ENCODE data around the gene ZBTB44.
"Not testable (repeated sequence)": the region's sequence is repeated elsewhere in the genome, so short reads cannot be mapped to it uniquely, and the experiment has no call there.

ZBTB44 gene

DNA sequence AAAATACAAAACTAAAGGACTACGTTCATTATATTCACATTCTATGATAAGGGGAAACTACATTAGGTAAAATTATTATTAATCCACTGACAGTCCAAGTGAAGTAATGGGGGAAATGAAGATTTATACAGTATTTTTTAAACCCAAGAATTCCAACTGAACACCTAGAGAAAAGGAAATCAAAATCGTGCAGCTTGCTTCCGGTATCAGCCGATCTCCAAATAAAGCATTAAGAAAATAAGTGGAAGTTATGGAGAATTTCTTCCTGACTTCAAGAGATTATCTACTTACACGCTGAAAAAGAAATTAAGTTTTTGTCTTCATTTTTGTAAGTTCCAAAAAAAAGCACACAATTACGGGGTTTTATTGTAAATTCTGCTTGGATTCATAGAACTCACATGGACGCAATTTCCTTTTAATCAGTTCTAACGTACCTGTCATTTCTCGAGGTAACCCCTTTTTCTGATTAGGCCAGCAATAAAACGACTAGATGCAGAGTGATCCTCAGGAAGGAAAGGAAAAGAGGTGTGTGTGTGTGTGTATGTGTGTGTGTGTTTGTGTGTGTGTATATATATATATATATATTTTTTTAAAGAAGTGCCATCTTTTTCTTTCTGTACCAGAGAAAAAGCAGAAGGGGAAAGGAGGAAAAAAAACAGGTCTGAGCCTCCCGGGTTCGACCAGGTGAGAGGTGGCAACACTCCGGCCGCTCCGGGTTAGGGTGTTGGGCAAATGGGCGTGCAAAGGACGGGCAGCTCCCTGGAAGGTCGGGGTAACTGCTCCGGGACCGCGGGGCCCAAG lies 1.1 kb downstream of the ZBTB44 start:
- no peak for DNase-seq (ENCODE audit: low read depth in 1 of 2, low spot score in 1 of 2)

DNA sequence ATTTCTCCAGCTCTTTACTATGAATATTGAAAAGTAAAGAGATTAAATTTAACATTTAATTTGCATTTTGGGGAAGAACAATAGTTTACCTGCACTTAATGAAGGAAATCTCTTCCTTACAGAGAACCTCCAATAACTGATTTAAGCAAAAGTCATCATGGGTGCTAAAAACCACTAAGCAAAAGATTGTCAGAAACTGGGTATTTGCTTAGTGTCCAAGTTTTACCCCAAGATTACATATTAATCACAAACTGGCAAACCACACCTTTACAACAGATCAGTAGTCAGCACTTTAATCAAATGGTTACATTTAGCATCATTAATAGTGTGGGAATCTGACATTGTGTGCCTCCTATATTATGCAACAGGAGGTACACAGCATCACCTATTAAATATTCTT lies 2.7 kb downstream of the ZBTB44 start:
- no peak for DNase-seq (ENCODE audit: low read depth in 1 of 2, low spot score in 1 of 2)

DNA sequence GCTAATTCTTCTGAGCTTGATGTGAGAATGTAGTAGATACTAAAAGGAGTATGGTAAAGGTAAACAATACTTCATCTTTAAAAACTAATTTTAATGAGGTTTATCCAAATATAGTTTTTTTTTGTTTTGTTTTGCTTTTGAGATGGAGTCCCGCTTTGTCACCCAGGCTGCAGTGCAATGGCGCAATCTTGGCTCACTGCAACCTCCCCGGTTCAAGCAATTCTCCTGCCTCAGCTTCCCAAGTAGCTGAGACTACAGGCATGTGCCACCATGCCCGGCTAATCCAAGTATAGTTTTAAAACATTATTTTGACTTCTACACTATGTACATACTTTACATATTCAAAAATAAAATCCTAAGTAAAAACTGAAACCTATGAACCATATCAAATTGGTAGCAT lies 4.1 kb downstream of the ZBTB44 start:
- DNase-seq (ENCODE audit: low read depth in 1 of 2, low spot score in 1 of 2) = no peak

DNA sequence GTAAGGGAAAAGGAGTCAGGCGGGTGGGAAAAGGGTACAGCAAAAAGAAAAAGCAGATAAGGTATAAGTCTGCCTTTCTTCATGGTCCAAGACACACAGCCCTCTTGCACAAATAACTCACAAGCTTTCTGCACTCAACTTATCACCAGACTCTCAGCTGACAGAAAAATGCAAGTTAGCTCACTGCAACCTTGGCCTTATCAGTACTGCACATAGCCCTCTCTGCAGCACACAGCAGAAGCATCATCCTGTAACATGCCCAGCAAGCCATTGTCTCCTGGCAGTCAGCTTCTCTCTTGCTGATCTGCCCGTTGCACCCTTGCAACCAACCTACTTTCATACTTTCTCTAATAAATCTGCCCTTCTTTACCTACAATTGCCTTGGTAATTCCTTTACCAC lies 5.8 kb downstream of the ZBTB44 start:
- no peak for DNase-seq (ENCODE audit: low read depth in 1 of 2, low spot score in 1 of 2)

DNA sequence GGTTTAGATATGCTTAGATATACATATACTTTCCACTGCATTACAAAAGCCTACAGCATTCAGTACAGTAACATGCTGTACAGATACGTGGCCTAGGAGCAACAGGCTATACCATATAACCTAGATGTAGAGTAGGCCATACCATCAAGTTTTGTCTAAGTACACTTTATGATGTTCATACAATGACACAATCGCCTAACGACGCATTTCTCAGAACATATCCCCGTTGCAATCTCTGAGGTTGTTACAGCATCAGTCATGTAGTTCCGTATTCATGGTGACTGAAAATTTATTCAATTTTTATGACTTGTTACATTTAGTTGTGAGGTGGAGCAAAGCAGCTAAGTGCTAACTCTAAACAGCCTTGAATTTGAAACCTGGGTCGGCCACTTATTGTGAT lies 6.7 kb downstream of the ZBTB44 start:
- no peak for DNase-seq (ENCODE audit: low read depth in 1 of 2, low spot score in 1 of 2)

DNA sequence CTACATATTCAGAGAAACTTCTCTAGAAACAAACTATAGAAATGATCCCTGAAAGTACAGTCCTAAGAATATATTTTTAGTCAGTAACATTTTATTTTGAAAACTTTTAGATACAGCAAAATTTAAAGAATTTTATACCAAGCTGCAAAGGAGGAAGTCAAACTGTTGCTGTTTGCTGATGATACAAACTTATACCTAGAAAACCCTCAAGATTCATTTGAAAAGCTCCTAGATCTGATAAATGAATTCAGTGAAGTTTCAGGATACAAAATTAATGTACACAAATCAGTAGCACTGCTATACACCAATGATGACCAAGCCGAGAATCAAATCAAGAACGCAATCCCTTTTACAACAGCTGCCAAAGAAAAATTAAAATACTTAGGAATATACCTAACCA lies 10.1 kb downstream of the ZBTB44 start:
- DNase-seq (ENCODE audit: low read depth in 1 of 2, low spot score in 1 of 2) = no peak

DNA sequence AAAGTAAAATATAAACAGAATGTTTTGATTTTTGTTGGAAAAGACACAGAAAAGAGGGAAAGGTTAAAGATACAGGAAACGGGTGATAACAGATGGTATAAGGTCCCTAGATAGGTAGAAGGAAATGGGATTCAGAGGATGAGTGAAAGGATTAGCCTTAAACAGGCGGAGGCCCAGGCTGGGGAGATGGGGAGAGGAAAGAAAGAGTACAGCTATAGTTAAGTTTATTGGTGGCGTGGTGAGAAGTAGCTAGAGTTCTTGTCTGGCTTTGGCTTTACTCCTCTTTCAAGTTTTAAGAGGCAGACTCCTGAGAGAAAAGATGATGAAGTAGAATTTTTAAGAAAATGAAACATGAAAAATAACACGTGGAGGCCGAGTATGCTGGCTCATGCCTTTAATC lies 13.7 kb downstream of the ZBTB44 start:
- DNase-seq (ENCODE audit: low read depth in 1 of 2, low spot score in 1 of 2) = no peak

DNA sequence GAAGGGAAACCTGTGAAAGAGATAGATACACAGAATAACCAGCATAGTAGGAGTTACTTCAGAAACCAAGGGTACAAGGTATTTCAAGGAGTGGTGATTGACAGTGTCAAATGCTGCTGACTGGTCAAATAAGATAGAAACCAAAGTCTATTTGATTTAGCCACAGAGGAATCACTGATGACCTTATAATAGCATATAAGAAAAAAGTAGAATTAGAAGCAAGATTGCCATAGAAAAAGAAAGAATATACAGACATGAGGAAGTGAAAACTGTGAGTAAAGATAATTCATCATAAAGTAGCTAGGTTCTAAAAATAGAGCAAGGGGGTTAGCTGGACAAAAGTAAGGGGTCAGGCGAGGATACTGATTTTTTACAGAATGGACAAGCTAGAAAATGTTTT lies 14.2 kb downstream of the ZBTB44 start:
- no peak for DNase-seq (ENCODE audit: low read depth in 1 of 2, low spot score in 1 of 2)

DNA sequence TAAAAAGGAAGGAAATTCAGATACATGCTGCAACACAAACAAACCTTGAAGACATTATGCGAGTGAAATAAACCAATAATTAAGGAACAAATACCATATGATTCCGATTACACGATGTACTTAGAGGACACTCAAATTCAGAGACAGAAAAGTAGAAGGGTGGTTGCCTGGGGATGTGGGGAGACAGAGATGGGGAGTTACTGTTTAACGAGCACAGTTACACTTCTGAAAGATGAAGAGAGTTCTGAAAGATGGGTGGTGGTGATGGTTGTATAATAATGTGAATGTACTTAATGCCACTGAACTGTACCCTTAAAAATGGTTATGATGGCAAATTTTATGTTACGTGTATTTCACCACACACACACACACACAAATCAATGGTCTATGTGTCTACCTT lies 14.7 kb downstream of the ZBTB44 start:
- no peak for DNase-seq (ENCODE audit: low read depth in 1 of 2, low spot score in 1 of 2)

DNA sequence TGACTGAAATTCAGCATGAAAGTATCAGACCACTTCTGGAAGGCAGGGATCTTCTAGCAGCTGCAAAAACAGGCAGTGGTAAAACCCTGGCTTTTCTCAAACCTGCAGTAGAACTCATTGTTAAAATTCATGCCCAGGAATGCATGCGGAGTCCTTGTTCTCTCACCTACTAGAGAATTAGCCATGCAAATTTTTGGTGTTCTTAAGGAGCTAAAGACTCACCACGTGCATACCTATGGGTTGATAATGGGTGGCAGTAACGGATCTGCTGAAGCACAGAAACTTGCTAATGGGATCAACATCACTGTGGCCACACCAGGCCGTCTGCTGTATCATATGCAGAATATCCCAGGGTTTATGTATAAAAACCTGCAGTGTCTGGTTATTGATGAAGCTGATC lies 19.1 kb downstream of the ZBTB44 start:
- DNase-seq (ENCODE audit: low read depth in 1 of 2, low spot score in 1 of 2) = no peak

DNA sequence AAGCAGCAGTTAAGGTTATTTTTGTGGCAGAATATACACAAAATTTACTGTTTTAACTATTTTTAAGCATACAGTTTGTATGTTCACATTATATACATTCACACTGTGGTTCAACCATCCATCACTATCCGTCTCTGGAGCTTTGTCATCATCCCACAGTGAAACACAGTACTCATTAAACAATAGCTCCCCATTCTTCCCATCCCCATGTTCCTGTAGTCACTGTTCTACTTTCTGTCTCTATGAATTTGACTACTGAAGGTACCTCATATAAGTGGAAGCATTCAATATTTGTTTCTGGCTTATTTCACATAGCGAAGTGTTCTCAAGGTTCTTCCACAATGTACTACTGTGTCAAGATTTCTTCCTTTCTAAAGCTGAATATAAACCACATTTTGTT lies 32.6 kb downstream of the ZBTB44 start:
- DNase-seq (ENCODE audit: low read depth in 1 of 2, low spot score in 1 of 2) = no peak

DNA sequence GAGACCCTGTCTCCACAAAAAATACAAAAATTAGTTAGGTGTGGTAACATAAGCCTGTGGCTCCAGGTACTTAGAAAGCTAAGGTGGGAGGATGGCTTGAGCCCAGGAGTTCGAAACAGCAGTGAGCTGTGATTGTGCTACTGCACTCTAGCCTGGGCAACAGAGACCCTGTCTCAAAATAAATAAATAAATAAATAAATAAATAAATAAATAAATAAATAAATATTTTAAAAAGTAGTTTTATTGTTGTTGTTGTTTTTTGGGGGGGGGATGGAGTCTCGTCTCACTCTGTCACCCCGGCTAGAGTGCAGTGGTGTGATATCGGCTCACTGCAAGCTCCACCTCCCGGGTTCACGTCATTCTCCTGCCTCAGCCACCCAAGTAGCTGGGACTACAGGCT lies 33.4 kb downstream of the ZBTB44 start:
- not testable (repeated sequence) for DNase-seq (ENCODE audit: low read depth in 1 of 2, low spot score in 1 of 2)

DNA sequence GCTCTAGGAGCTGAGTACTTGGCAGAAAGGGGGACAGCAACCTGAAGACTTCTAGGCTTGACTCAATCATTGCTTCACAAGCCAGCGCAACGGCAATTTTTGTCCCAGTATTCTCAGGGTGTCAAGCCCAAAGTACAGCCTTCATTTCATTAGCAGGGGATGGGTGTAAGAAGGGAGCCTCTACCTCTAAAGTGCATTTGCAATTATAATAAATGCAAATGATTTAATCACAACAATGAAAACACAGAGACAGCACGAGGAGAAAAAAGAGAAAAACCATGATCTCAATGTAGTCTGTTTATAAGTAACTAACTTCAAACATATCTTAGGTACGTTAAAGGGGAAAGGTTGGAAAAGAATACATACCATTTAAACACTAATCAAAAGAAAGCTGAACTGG lies 34.7 kb downstream of the ZBTB44 start:
- no peak for DNase-seq (ENCODE audit: low read depth in 1 of 2, low spot score in 1 of 2)

DNA sequence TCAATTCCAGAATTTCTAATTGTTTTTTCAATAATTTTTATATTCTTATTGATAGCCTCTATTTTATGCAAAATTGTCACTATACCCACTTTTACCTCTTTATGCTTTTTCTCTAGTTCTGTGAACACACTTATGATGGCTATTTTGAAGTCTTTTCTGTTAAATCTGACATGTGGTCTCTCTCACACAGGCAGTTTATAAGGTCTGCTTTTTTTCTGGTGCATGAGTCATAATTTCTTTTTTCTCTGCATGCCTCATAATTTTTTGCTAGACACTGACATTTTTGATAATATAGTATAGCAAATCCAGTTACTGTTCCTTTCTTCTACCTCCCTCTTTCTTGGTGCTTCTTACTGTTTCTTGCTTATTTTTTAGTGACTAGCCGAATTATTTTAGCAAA lies 36.0 kb downstream of the ZBTB44 start:
- no peak for DNase-seq (ENCODE audit: low read depth in 1 of 2, low spot score in 1 of 2)

DNA sequence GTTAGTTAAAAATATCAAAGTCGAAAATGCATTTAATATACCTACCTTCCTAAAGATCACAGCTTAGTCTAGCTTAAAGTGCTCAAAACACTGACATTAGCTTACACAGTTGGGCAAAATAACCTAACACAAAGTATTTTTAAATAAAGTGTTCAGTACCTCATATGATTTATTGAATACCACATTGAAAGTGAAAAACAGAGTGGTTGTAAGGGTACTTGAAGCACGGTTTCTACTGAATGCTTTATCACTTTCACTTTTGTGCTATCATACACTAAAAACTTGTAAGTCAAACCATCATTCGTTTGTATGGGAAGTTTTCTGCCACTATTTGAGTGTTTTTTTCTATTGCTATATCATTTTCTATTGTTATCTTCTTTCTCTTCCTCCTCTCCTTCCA lies 36.6 kb downstream of the ZBTB44 start:
- DNase-seq (ENCODE audit: low read depth in 1 of 2, low spot score in 1 of 2) = no peak

DNA sequence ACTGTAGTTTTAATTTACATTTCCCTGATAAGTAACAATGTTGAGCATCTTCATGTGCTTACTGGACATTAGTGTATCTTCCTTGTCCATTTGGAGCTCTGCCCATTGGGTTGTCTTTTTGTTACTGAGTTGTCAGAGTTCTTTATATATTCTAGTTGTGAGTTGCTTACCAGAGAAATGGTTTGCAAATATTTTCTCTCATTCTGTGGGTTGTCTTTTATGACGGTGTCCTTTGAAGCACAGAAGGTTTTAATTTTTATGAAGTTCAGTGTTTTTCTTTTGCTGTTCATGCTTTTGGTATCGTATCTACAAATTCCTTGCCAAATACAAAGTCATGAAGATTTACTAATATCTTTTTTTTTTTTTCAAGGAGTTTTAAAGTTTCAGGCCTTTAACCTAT lies 42.4 kb downstream of the ZBTB44 start:
- DNase-seq (ENCODE audit: low read depth in 1 of 2, low spot score in 1 of 2) = no peak

DNA sequence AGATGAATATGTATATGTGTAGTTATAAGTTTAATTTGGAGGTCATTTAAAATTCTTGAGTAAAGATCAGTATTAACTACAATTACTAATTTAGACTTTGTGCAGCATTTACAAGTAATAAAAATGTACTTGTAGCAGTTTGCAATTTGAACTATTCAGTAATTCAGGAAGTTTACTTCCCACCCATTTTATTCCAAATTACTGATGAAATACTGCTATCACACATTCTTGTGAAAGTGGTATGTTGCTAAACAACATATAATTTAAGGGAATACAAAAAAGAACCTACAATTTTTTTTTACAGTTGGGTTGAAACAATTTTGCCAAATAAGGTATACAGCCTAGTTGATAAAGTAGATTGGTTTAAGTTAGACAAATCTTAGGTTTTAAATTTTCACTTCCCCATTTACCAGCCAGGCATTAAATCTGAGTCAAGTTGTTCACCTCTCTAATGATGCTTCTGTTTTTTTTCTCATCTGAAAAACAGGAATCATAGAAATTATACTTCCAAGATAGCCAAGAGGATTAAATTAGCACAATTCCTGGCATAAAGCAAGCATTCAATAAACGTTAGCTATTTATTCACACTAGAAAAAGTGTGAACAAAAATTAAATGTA lies 45.3 kb downstream of the ZBTB44 start:
- DNase-seq (ENCODE audit: low read depth in 1 of 2, low spot score in 1 of 2) = no peak

DNA sequence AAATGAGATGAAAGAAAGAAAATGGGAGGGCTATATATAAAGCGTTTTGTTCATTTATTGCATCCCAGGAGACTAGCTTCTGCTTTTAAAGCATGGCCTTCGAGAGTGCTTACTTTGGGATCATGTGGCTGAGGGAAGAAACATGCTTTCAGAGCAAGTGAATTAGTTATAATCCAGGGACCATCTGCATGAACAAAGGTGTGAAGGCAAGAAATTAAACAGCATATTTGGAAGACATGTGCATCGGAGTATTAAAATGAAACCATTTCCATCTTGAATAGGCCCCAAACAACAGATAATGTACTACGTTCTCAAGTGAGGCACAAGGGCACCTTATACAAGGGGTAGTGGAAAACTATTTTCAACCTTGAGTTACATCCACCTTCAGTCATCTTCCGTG lies 51.4 kb downstream of the ZBTB44 start:
- no peak for DNase-seq (ENCODE audit: low read depth in 1 of 2, low spot score in 1 of 2)

DNA sequence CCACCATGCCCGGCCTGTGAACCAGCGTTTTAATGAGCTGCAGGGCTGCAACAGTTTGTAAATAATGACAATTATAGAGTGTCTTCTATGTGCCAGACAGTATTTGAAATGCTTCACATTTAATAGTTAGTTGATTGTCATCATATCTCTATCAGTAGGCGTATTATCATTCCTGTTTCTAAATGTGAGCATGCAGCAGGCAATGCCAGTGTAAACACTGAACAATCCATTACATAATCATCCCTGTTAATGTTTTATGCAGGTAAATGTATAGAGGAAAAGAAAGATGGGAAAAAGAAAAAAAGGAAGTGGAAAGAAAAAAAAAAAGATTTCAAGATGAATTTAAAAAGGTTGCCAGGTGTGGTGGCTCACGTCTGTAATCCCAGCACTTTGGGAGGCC lies 52.3 kb downstream of the ZBTB44 start:
- DNase-seq (ENCODE audit: low read depth in 1 of 2, low spot score in 1 of 2) = no peak

DNA sequence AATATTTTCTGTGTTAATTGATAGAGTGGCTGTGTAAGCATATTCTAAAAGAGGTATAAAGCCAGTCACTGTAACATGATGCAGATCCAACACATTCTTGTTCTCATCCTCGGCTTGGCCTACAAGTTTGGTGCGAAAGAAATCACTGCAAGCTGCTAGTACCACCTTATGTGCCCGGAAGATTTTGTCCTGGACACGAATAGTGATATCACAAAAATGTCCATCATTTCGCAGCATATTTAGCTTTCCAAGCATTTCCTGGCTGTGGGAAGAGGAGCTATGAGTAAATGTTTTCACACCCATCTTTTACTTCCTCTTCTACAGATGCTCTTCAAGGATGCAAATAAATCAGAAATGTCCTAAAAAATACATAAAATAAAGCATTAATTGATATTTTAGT lies 53.1 kb downstream of the ZBTB44 start:
- DNase-seq (ENCODE audit: low read depth in 1 of 2, low spot score in 1 of 2) = no peak

DNA sequence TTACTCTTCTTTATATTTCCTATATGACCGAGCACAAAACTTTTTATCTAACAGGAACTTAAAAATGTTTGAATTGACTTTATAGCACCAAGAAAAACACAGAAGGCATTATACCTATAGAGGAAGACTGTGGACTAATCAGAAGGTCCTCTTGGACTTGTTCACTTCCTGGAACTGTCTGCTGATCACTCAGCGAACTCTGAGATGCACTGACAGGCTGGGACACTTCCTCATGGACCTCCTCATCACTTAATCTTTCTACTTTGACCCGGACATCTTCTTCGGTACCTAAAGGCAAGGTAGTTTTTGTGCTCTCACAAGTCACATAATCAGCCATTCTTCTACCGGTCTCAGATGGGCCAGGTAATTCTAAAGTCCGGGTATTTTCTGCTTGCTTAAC lies 54.0 kb downstream of the ZBTB44 start:
- DNase-seq (ENCODE audit: low read depth in 1 of 2, low spot score in 1 of 2) = no peak

DNA sequence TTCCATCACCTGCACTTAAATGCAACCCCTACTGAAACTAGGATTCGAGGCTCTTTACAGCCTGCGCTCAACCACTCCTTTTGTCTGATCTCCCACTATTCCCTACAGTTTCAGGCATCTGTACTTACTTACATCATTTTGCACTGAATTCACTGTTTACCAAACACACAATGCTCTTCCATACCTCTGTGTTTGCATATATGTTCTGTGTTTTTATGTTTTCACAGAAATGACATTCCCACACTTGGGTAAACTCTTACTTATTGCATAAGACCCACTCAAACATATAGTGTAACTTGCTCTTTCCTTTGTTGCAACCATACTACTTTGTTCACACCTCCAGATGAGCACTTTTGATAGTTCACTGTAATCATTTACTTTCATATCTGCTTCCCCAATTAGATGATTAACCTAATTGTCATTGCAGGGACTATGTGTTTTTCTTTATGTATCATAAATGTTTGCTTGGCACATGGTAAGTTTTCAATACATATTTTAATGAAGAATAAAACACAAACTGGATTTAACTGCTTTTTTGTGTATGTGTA lies 54.6 kb downstream of the ZBTB44 start:
- DNase-seq (ENCODE audit: low read depth in 1 of 2, low spot score in 1 of 2) = no peak

DNA sequence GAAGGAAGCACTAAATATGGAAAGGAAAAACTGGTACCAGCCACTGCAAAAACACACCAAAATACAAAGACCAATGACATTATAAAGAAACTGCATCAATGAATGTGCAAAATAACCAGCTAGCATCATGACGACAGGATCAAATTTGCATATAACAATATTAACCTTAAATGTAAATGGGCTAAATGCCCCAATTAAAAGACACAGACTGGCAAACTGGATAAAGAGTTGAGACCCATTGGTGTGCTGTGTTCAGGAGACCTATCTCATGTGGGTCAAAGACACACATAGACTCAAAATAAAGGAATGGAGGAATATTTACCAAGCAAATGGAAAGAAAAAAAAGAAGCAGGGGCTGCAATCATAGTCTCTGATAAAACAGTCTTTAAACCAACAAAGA lies 63.0 kb downstream of the ZBTB44 start:
- DNase-seq (ENCODE audit: low read depth in 1 of 2, low spot score in 1 of 2) = not testable (repeated sequence)
